NT2/D1 (cell line): ENCODE results near the gene PLEKHA7.

Experiments
- SUZ12 ChIP-seq: IDR thresholded peaks from 2 replicates; pipeline ENCODE4 v1.6.1; 2011; ENCODE audit not compliant: insufficient read length, insufficient read depth; ENCODE audit errors: extremely low read depth
- YY1 ChIP-seq: IDR thresholded peaks from 2 replicates; pipeline ENCODE4 v1.6.1; 2011; ENCODE audit not compliant: insufficient read length, insufficient read depth
- ZNF274 ChIP-seq: IDR thresholded peaks from 2 replicates; pipeline ENCODE4 v1.6.1; 2011; ENCODE audit warnings: mild to moderate bottlenecking, low read depth, low read length

GRCh38 chr11:16911658-16912057, 102.6 kb downstream of the PLEKHA7 start:
- no peak for TF ChIP-seq ZNF274
- no peak for TF ChIP-seq SUZ12
- TF ChIP-seq YY1 = no peak
